Erythroblast (primary cell): ENCODE results near the gene EMD.

Experiments
- GATA1 ChIP-seq: IDR thresholded peaks from 2 replicates; pipeline ENCODE4 v1.6.1; 2011; ENCODE audit warnings: low read depth, mild to moderate bottlenecking, control low read depth, low read length, moderate library complexity
- POLR2A ChIP-seq: IDR thresholded peaks from 2 replicates; pipeline ENCODE4 v1.6.1; 2011; ENCODE audit warnings: mild to moderate bottlenecking, low read length

DNA sequence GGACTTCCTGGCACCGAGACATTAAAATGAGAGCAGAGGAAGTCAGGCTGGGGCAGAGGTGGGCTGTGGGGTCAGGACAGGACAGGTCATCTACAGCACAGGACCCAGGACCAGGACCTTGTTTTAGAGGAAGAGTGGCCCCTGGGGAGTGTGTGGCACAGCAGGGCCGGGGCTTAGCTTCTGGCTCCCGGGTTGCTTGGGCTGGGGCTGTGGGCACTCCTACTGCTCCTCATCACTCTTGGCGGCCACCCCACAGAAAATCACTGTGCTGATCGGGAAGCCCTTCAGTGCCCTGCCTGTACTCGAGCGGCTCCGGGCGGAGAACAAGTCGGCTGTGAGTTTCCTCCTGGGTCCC, 41.3 kb downstream of the EMD start:
- no peak for TF ChIP-seq POLR2A
- no peak for TF ChIP-seq GATA1
